H1 (cell line): ENCODE data around the gene CADM2. TPM values are rescaled to one million over a fixed set of nuclear protein-coding genes. Genes with fewer than 3 reads are reported as not detected.

Experiments used
- CTCF ChIA-PET: fragments of 300-600 bp; sonication (Branson Sonifier 250); formaldehyde crosslinking; loops from one replicate; lab custom pipeline; 2021; ENCODE audit not compliant: partially characterized antibody; lab: Charles Lee
- POLR2A ChIA-PET: fragments of 300-600 bp; sonication (Branson Sonifier 250); formaldehyde crosslinking; loops from one replicate; lab custom pipeline; 2021; ENCODE audit warnings: inconsistent platforms; ENCODE audit not compliant: partially characterized antibody; lab: Charles Lee
- DNase-seq, 2 experiments: peaks; one replicate each; pipeline versions ENCODE4 v3.0.0 to v3.0.0-alpha.2; 2010 to 2022; ENCODE audit warnings: low spot score in 2 of 2, low read depth in 1 of 2, mixed read lengths in 1 of 2
- FAIRE-seq: peaks from 2 replicates; lab custom pipeline; 2011; peaks lifted over from hg19 to GRCh38; lab: Jason Lieb, UNC
- H2AFZ ChIP-seq: 2 replicates; pipeline ENCODE4 v1.8.1; 2012; ENCODE audit warnings: low read length, inconsistent platforms
- H2AK5ac ChIP-seq: 2 replicates; pipeline ENCODE4 v1.6.1; 2013; ENCODE audit warnings: low read depth, low read length
- H2BK120ac ChIP-seq: replicated peaks from 2 replicates; pipeline ENCODE3; 2013; ENCODE audit warnings: low read depth, low read length, inconsistent platforms
- H2BK12ac ChIP-seq: 2 replicates; pipeline ENCODE4 v1.6.1; 2013; ENCODE audit warnings: low read depth, low read length
- H2BK15ac ChIP-seq: 2 replicates; pipeline ENCODE4 v1.6.1; 2013; ENCODE audit warnings: low read length
- H2BK20ac ChIP-seq: 2 replicates; pipeline ENCODE4 v1.6.1; 2013; ENCODE audit warnings: low read length
- H2BK5ac ChIP-seq: 2 replicates; pipeline ENCODE4 v1.6.1; 2013; ENCODE audit warnings: low read depth, low read length
- H3K14ac ChIP-seq: 2 replicates; pipeline ENCODE4 v1.6.1; 2013; ENCODE audit warnings: inconsistent platforms; ENCODE audit not compliant: insufficient read length
- H3K18ac ChIP-seq: 2 replicates; pipeline ENCODE4 v1.6.1; 2013; ENCODE audit warnings: low read length; ENCODE audit errors: extremely low read depth
- H3K23ac ChIP-seq: 2 replicates; pipeline ENCODE4 v1.6.1; 2013; ENCODE audit warnings: inconsistent platforms; ENCODE audit not compliant: insufficient read length
- H3K23me2 ChIP-seq: 2 replicates; pipeline ENCODE4 v1.6.1; 2013; ENCODE audit warnings: low read depth, low read length
- H3K27ac ChIP-seq: 2 replicates; pipeline ENCODE4 v1.6.1; 2011; ENCODE audit warnings: low read depth, low read length, inconsistent platforms
- H3K27me3 ChIP-seq, 4 experiments: replicated peaks in 1 of 4; 1 replicate in 1 of 4; 2 replicates in 3 of 4; pipeline versions ENCODE4 v1.6.1 to v1.8.1; 2011 to 2013; ENCODE audit warnings: low read length in 3 of 4, mild to moderate bottlenecking in 3 of 4, inconsistent platforms in 2 of 4, mixed read lengths in 2 of 4, moderate library complexity in 1 of 4; ENCODE audit not compliant: control insufficient read depth in 3 of 4, insufficient read depth in 3 of 4; ENCODE audit errors: extremely low read depth in 1 of 4
- H3K36me3 ChIP-seq, 4 experiments: 2 replicates each; pipeline versions ENCODE4 v1.6.1 to v1.8.1; 2011 to 2013; ENCODE audit warnings: mild to moderate bottlenecking in 4 of 4, low read length in 3 of 4, moderate library complexity in 2 of 4, control low read depth in 1 of 4, inconsistent platforms in 1 of 4; ENCODE audit not compliant: insufficient read depth in 4 of 4, control insufficient read depth in 2 of 4
- H3K4ac ChIP-seq: replicated peaks from 2 replicates; pipeline ENCODE3; 2013; ENCODE audit warnings: low read length, low read depth, mixed read lengths, inconsistent platforms; ENCODE audit not compliant: insufficient read length
- H3K4me1 ChIP-seq, 4 experiments: replicated peaks in 1 of 4; 1 replicate in 1 of 4; 2 replicates in 3 of 4; pipeline versions ENCODE4 v1.6.1 to v1.8.1; 2011 to 2013; ENCODE audit warnings: low read length in 3 of 4, inconsistent platforms in 2 of 4, mixed read lengths in 1 of 4; ENCODE audit not compliant: insufficient read depth in 4 of 4, control insufficient read depth in 3 of 4
- H3K4me2 ChIP-seq, 2 experiments: 2 replicates each; pipeline versions ENCODE4 v1.6.1 to v1.8.1; 2011 to 2013; ENCODE audit warnings: low read depth in 2 of 2, low read length in 2 of 2, control low read depth in 1 of 2, inconsistent platforms in 1 of 2, mild to moderate bottlenecking in 1 of 2; ENCODE audit not compliant: insufficient read depth in 1 of 2
- H3K4me3 ChIP-seq, 4 experiments: fragments of 200-600, 300-600 bp in 1 of 4; sonication (generic), shearing (Covaris generic), sonication (Bioruptor Twin) in 1 of 4; 2 replicates each; pipeline versions ENCODE4 v1.5.1 to v1.8.1; 2011 to 2016; ENCODE audit warnings: low read length in 4 of 4, low read depth in 3 of 4, control low read depth in 2 of 4, inconsistent platforms in 2 of 4, mild to moderate bottlenecking in 2 of 4, mixed read lengths in 1 of 4, moderate library complexity in 1 of 4; ENCODE audit not compliant: insufficient read depth in 2 of 4; ENCODE audit errors: extremely low read depth in 1 of 4
- H3K56ac ChIP-seq: replicated peaks from 2 replicates; pipeline ENCODE3; 2013; ENCODE audit warnings: low read depth, mild to moderate bottlenecking, mixed read lengths, low read length, inconsistent platforms; ENCODE audit not compliant: insufficient read length
- H3K79me1 ChIP-seq: 2 replicates; pipeline ENCODE4 v1.6.1; 2013; ENCODE audit warnings: low read depth, low read length, control low read depth
- H3K79me2 ChIP-seq, 2 experiments: 2 replicates each; pipeline versions ENCODE4 v1.6.1 to v1.8.1; 2012 to 2013; ENCODE audit warnings: low read length in 2 of 2, mild to moderate bottlenecking in 2 of 2, inconsistent platforms in 1 of 2; ENCODE audit not compliant: insufficient read depth in 2 of 2, control insufficient read depth in 1 of 2
- H3K9ac ChIP-seq, 4 experiments: replicated peaks in 1 of 4; 1 replicate in 1 of 4; 2 replicates in 3 of 4; pipeline versions ENCODE4 v1.6.1 to v1.8.1; 2011 to 2013; ENCODE audit warnings: low read depth in 3 of 4, low read length in 3 of 4, control low read depth in 2 of 4, mild to moderate bottlenecking in 2 of 4, moderate library complexity in 2 of 4, inconsistent platforms in 1 of 4; ENCODE audit errors: extremely low read depth in 1 of 4
- H3K9me3 ChIP-seq, 2 experiments: 2 replicates each; pipeline versions ENCODE4 v1.6.1 to v1.8.1; 2012 to 2013; ENCODE audit warnings: mild to moderate bottlenecking in 2 of 2, moderate library complexity in 2 of 2, control low read depth in 1 of 2, inconsistent platforms in 1 of 2, low read depth in 1 of 2, low read length in 1 of 2, mixed read lengths in 1 of 2; ENCODE audit not compliant: insufficient read depth in 2 of 2
- H4K20me1 ChIP-seq, 2 experiments: replicated peaks in 1 of 2; 2 replicates each; pipeline versions ENCODE3 to v1.8.1; 2011 to 2013; ENCODE audit warnings: inconsistent platforms in 2 of 2, low read length in 2 of 2, mild to moderate bottlenecking in 1 of 2; ENCODE audit not compliant: insufficient read depth in 2 of 2, control insufficient read depth in 1 of 2
- H4K5ac ChIP-seq: 2 replicates; pipeline ENCODE4 v1.6.1; 2013; ENCODE audit warnings: low read length, low read depth, mixed read lengths, inconsistent platforms; ENCODE audit not compliant: insufficient read length
- H4K8ac ChIP-seq: 2 replicates; pipeline ENCODE4 v1.8.0; 2013; ENCODE audit warnings: mild to moderate bottlenecking, moderate library complexity, low read length, inconsistent platforms; ENCODE audit not compliant: insufficient read depth; ENCODE audit errors: extremely low read depth
- H4K91ac ChIP-seq: replicated peaks from 2 replicates; pipeline ENCODE3; 2013; ENCODE audit warnings: low read length, mixed read lengths, inconsistent platforms; ENCODE audit not compliant: insufficient read length
- MAFK ChIP-seq: IDR thresholded peaks from 2 replicates; pipeline ENCODE4 v1.6.1; 2012; ENCODE audit warnings: low read depth, mild to moderate bottlenecking, improper control_type of control experiment, low read length
- TAF7 ChIP-seq: optimal IDR thresholded peaks from 2 replicates; pipeline ENCODE3; 2011; ENCODE audit warnings: low read depth, mild to moderate bottlenecking, inconsistent platforms, low read length, moderate library complexity, borderline replicate concordance
- WGBS, 2 experiments: shearing (Covaris generic) in 1 of 2; methylation state at CpG; one replicate each; pipeline versions ENCODE4 v1.1.6 to v1.1.7; 2013 to 2015; ENCODE audit warnings: low lambda C conversion rate in 2 of 2, mixed read lengths in 2 of 2, inconsistent platforms in 1 of 2, low coverage in 1 of 2, missing lambda C conversion rate in 1 of 2; ENCODE audit not compliant: insufficient replicate concordance in 2 of 2, insufficient coverage in 1 of 2, insufficient read length in 1 of 2; ENCODE audit errors: extremely low coverage in 1 of 2, missing lambda C conversion rate in 1 of 2; 5-methylcytosine and 5-hydroxymethylcytosine counted together
- polyA plus RNA-seq, 7 experiments: library from polyadenylated mRNA; depleted of rRNA in 3 of 7; stranded (reverse) in 5 of 7; unstranded in 2 of 7; fragments of >200 nt in 5 of 7; fragments of 200-250 nt in 2 of 7; gene quantifications; 1 replicate in 5 of 7; 2 replicates in 1 of 7; 4 replicates in 1 of 7; pipeline versions ENCODE4 v1.2.1 to v1.2.3, GENCODE V29; 2011 to 2013; ENCODE audit warnings: missing spikeins in 2 of 7, mixed read lengths in 2 of 7
- total RNA-seq: library from RNA; stranded (reverse); fragmentation: NEBNext Ultra II Directional; extraction: Animal tissue kit (Norgen Biotek cat#: 25700); gene quantifications from 2 replicates; pipeline ENCODE4 v1.2.1, GENCODE V29; 2021

Gene CADM2
- total and polyA plus RNA-seq, 2 of the 8 experiments (the other 6 are each of a cell fraction or from before 2014, with no cell fraction given) = 14.9 to 20.9 TPM

GRCh38 chr3:85251766-85252165, 293.0 kb downstream of the CADM2 start:
- H3K14ac ChIP-seq = no peak overlapping the region
- TF ChIP-seq MAFK (peak; percentile 59; the same call in 1 of the 2 replicates), TAF7 (no peak)
- no peak overlapping the region for H3K4ac ChIP-seq
- no peaks in the 10 kb centered on the region for H4K20me1 ChIP-seq
- FAIRE-seq (no peak), DNase-seq (no peak)
- H2BK5ac ChIP-seq = no peak overlapping the region
- no peaks in the 10 kb centered on the region for H3K79me1 ChIP-seq
- no peak overlapping the region for H2AK5ac ChIP-seq
- peaks cover 0 to 4% (median 0%) of the 10 kb centered on the region in 4 experiments; a peak in 1 of 7 replicates for H3K4me1 ChIP-seq
- H3K9me3 ChIP-seq = no peaks in the 10 kb centered on the region
- H3K23ac ChIP-seq = no peak overlapping the region
- ChIA-PET CTCF (no interaction called here), POLR2A (no interaction called here)
- no peak overlapping the region for H4K8ac ChIP-seq
- H3K9ac ChIP-seq = no peak overlapping the region
- no peaks in the 10 kb centered on the region for H3K79me2 ChIP-seq
- no peak overlapping the region for H2BK15ac ChIP-seq
- 88% methylated on average over 1 of the region's 1 CpG; no CpG with 5 or more reads in 1 of the 2 experiments for WGBS, 2 experiments
- no peaks in the 10 kb centered on the region for H3K36me3 ChIP-seq
- no peak overlapping the region for H4K5ac ChIP-seq
- no peak overlapping the region for H4K91ac ChIP-seq
- no peak overlapping the region for H3K18ac ChIP-seq
- no peak overlapping the region for H2BK20ac ChIP-seq
- no peak overlapping the region for H3K56ac ChIP-seq
- no peak overlapping the region for H2BK120ac ChIP-seq
- H3K27me3 ChIP-seq = no peaks in the 10 kb centered on the region
- no peak overlapping the region for H3K4me3 ChIP-seq
- no peak overlapping the region for H2BK12ac ChIP-seq
- H2AFZ ChIP-seq = no peak overlapping the region
- no peak overlapping the region for H3K27ac ChIP-seq
- no peak overlapping the region for H3K4me2 ChIP-seq
- no peaks in the 10 kb centered on the region for H3K23me2 ChIP-seq
